Cardiac muscle cell (in vitro differentiated cells and primary cell): ENCODE results near the gene AKAP5. TPM values are rescaled to one million over a fixed set of nuclear protein-coding genes. Genes with fewer than 3 reads are reported as not detected.
A peak's percentile ranks its signal among the peaks of the same experiment; 100 is the strongest.

Experiments
- DNase-seq, 2 donors: peaks; one replicate each; pipeline versions ENCODE4 v3.0.0 to v3.0.0-alpha.2; 2010 to 2017; ENCODE audit warnings: low read depth in 1 of 2, low spot score in 1 of 2
- H3K27ac ChIP-seq: fragments of 200-600 bp; sonication (generic); 2 replicates; pipeline ENCODE4 v1.5.1; 2016
- H3K27me3 ChIP-seq: fragments of 200-600 bp; sonication (generic); 2 replicates; pipeline ENCODE4 v1.6.0; 2016; ENCODE audit warnings: control low read depth
- H3K36me3 ChIP-seq: fragments of 200-600 bp; sonication (generic); 2 replicates; pipeline ENCODE4 v1.5.1; 2016; ENCODE audit warnings: control low read depth
- H3K4me1 ChIP-seq: fragments of 200-600 bp; sonication (generic); 2 replicates; pipeline ENCODE4 v1.8.1; 2017; ENCODE audit warnings: low read depth, mild to moderate bottlenecking, mixed run types
- H3K4me3 ChIP-seq: fragments of 200-600 bp; sonication (generic); 2 replicates; pipeline ENCODE4 v1.5.1; 2016; ENCODE audit warnings: mild to moderate bottlenecking
- H3K9me3 ChIP-seq: fragments of 200-600 bp; sonication (generic); 2 replicates; pipeline ENCODE4 v1.5.1; 2017; ENCODE audit warnings: low read depth, mild to moderate bottlenecking, control low read depth
- polyA plus RNA-seq: library from polyadenylated mRNA; unstranded; fragments of >200 nt; fragmentation: Nextera tagmentation; extraction: Ambion mirVana; gene quantifications from 2 replicates; pipeline ENCODE4 v1.2.1, GENCODE V29; 2016
- total RNA-seq: library from RNA; depleted of rRNA; stranded (reverse); fragments of >200 nt; gene quantifications from 2 replicates; pipeline ENCODE4 v1.2.3, GENCODE V29; 2016
- TF ChIP-seq, protein P1 (sequence below): IDR thresholded peaks from 2 replicates; pipeline ENCODE4 v1.5.1; 2012; ENCODE audit warnings: low read depth, mild to moderate bottlenecking, low read length

The AKAP5 gene
- total and polyA plus RNA-seq, 2 experiments from 2014 or later, result 0.18 to 0.63 TPM

- no peak overlapping the region for H3K4me3 ChIP-seq
- H3K4me1 ChIP-seq, result peaks cover 31% of the 10 kb centered on the region
- DNase-seq, result no peak
- TF ChIP-seq, protein P1, sequence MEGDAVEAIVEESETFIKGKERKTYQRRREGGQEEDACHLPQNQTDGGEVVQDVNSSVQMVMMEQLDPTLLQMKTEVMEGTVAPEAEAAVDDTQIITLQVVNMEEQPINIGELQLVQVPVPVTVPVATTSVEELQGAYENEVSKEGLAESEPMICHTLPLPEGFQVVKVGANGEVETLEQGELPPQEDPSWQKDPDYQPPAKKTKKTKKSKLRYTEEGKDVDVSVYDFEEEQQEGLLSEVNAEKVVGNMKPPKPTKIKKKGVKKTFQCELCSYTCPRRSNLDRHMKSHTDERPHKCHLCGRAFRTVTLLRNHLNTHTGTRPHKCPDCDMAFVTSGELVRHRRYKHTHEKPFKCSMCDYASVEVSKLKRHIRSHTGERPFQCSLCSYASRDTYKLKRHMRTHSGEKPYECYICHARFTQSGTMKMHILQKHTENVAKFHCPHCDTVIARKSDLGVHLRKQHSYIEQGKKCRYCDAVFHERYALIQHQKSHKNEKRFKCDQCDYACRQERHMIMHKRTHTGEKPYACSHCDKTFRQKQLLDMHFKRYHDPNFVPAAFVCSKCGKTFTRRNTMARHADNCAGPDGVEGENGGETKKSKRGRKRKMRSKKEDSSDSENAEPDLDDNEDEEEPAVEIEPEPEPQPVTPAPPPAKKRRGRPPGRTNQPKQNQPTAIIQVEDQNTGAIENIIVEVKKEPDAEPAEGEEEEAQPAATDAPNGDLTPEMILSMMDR, result no peak
- no peaks in the 10 kb centered on the region for H3K36me3 ChIP-seq
- no peaks in the 10 kb centered on the region for H3K9me3 ChIP-seq
- H3K27ac ChIP-seq, result no peak overlapping the region
- no peaks in the 10 kb centered on the region for H3K27me3 ChIP-seq
Observed at GRCh38 chr14:64506721-64507120, 41.4 kb downstream of the AKAP5 start.

DNA sequence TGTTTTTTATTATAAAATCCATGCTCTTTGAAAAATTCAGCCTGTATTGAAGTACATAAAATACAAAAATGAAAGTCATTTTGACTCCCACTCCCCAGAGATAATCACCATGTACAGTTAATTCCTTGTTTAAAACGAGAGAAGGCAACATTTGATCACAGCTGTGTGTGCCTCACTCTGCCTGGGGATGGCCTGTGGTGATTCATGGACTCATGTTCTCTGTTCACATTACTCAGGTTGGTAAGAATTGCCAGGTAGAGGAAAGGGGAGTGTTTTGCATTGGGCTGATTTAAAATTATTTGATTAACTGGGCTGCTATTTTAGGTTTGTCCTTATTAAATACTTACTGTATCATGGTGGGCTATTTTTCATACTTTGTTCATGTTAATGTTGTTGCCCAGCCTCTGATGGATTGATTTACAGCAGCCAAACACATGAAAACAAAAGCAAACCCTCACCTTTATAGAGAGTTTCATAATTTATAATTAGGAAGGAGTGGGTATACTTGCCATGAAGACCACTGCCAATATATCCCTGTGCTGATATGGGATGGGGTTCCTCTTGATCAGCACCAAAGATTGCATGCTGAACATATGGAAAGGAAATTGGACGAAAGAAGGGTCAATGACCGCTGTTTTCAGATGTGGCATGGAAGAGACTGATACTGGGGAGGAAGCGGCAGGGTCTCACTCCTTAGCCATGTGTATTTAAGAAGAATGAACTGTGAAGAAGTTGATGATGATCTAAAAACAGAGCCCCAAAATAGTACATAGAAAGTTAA lies 42.3 kb downstream of the AKAP5 start:
- DNase-seq, result peak in 1 of 2 donors; percentile 17
- no peak overlapping the region for H3K27ac ChIP-seq
- peaks cover 26% of the 10 kb centered on the region for H3K4me1 ChIP-seq
- H3K4me3 ChIP-seq, result no peak overlapping the region
- no peaks in the 10 kb centered on the region for H3K36me3 ChIP-seq
- H3K27me3 ChIP-seq, result no peaks in the 10 kb centered on the region
- TF ChIP-seq, protein P1, result no peak
- H3K9me3 ChIP-seq, result no peaks in the 10 kb centered on the region

- Histone ChIP-seq H3K36me3 (no peaks in the 10 kb centered on the region), H3K4me1 (peaks cover 26% of the 10 kb centered on the region), H3K9me3 (no peaks in the 10 kb centered on the region), H3K27me3 (no peaks in the 10 kb centered on the region), H3K4me3 (no peak overlapping the region), H3K27ac (no peak overlapping the region)
- TF ChIP-seq, protein P1, result no peak
- DNase-seq, result no peak
Observed at GRCh38 chr14:64508215-64508776, 43.0 kb downstream of the AKAP5 start.

- no peak overlapping the region for H3K4me3 ChIP-seq
- no peaks in the 10 kb centered on the region for H3K27me3 ChIP-seq
- TF ChIP-seq, protein P1, result no peak
- H3K36me3 ChIP-seq, result no peaks in the 10 kb centered on the region
- H3K4me1 ChIP-seq, result peaks cover 26% of the 10 kb centered on the region
- DNase-seq, result no peak
- no peaks in the 10 kb centered on the region for H3K9me3 ChIP-seq
- H3K27ac ChIP-seq, result no peak overlapping the region
Observed at GRCh38 chr14:64509036-64509435, 43.7 kb downstream of the AKAP5 start.

DNA sequence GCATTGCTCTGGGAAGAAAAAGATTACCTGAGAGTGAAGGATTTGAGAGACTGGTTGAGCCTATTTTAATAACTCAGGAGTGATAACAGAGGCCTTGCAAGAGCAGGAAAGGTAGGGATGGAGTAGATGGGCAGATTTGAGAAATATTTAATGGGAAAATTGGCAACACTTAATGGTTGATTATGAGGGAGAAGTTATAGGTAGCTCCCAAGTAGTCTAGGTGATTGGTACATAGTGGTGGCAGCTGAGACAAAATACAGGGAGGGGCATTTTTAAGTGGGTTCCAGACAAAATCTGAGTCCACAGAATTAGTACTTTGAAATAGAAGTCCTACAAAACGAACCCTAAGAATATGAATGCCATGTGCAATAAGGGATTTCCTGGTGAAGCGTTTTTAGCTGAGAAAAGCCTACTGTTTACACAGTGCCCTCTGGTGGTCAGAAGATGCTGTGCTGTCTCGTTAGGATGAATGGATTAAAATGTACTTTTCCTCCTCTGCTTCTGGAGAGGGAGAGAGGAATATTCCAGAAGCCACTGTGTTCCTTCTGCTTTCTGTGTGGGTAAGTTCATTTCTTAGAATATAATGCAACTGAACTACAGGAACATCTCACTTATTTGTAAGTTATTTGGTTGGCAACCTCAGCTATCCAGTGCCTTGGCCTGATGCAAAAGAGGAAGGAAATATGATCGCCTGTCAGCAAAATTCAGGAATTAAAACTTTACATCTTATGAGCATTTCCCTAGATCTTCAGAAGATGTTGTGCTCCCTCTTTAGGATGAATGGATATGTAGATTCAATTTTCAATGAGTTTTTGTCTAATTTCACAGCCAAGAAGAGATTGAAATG lies 45.7 kb downstream of the AKAP5 start:
- H3K4me3 ChIP-seq, result no peak overlapping the region
- H3K36me3 ChIP-seq, result no peaks in the 10 kb centered on the region
- TF ChIP-seq, protein P1, result peak; percentile 89
- H3K4me1 ChIP-seq, result peaks cover 31% of the 10 kb centered on the region
- H3K27me3 ChIP-seq, result no peaks in the 10 kb centered on the region
- DNase-seq, result peak; percentile 76 to 81
- no peaks in the 10 kb centered on the region for H3K9me3 ChIP-seq
- no peak overlapping the region for H3K27ac ChIP-seq
